Measurements from ENCODE around the gene CALM1.

CALM1 gene

DNA sequence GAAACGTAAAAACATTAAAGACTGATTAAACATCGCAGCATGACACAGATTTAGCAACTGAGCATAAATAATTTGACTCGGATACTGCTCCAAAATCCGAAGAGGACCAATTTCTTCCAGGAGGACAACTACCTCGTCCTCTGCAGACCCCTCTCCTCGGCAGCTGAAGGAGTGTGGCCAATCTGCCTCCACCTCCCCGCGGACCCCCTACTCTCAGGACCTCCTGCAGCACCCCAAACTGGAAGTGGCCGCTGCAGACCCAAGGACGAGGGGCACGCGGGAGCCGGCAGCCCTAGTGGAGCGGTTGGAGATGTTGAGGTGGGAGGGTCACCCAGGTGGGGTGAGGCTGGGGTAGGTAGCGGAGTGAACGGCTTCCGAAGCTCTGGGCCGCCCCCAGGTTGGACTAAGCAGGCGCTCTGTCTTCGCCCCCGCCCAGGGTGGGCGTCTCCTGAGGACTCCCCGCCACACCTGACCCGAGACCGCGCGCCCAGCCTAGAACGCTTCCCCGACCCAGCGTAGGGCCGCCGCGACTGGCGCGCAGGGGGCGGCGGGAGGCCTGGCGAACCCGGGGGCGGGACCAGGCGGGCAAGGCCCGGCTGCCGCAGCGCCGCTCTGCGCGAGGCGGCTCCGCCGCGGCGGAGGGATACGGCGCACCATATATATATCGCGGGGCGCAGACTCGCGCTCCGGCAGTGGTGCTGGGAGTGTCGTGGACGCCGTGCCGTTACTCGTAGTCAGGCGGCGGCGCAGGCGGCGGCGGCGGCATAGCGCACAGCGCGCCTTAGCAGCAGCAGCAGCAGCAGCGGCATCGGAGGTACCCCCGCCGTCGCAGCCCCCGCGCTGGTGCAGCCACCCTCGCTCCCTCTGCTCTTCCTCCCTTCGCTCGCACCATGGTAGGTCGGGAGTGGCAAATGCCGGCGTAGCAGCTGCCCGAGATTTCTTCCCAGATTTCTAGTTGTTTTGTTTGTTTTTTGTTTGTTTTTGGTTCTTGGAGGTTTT is at the start of gene CALM1:
TSS of gene CALM1 (plus strand) at position 689 of the 999 bp plus-strand sequence. CDS start at position 891, 202 bp downstream.
- peak; percentile 90 for DNase-seq (ENCODE audit: low spot score)

DNA sequence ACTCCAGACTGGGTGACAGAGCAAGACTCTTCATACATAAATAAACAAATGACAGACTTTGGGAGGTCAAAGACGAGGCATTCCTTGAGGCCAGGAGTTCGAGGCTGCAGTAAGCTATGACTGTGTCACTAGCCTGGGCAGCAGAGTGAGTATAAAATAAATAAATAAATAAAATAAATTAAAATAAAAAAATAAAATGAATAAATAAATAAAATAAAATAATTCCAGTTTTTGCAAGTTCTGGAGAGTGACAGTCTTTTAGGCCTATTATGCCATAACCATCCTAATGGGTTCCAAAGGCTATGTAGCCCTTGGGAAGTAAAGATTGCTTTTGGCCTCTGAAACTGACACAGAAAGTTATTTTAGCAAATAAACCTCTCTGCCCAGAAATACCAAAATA is 48.6 kb upstream of the CALM1 start:
- no peak for DNase-seq (ENCODE audit: low spot score)

GRCh38 chr14:90349739-90350138 is 47.1 kb upstream of the CALM1 start:
- no peak for DNase-seq (ENCODE audit: low spot score)

- DNase-seq (ENCODE audit: low spot score): no peak
Measured at GRCh38 chr14:90354551-90355298, 42.1 kb upstream of the CALM1 start.

GRCh38 chr14:90355540-90356518 is 41.0 kb upstream of the CALM1 start:
- DNase-seq (ENCODE audit: low spot score): no peak

DNA sequence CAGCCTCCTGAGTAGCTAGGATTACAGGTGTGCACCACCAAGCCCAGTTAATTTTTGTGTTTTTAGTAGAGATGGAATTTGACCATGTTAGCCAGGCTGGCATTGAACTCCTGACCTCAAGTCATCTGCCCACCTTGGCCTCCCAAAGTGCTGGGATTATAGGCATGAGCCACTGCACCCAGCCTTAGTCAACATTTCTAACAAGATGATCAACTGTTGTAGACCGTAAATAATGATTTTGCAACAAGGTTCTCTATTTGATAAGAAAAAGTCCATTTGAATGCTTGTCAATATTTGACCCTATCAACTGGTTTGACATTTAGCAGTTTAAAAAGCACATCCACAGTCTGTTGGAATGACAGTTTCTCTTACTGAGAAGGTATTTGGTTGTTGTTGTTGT is 39.9 kb upstream of the CALM1 start:
- no peak for DNase-seq (ENCODE audit: low spot score)

- no peak for DNase-seq (ENCODE audit: low spot score)
Measured at GRCh38 chr14:90358359-90358758, 38.5 kb upstream of the CALM1 start.

- DNase-seq (ENCODE audit: low spot score): no peak
Measured at GRCh38 chr14:90361865-90362557, 34.8 kb upstream of the CALM1 start.

GRCh38 chr14:90362558-90362896 is 34.3 kb upstream of the CALM1 start:
- no peak for DNase-seq (ENCODE audit: low spot score)

DNA sequence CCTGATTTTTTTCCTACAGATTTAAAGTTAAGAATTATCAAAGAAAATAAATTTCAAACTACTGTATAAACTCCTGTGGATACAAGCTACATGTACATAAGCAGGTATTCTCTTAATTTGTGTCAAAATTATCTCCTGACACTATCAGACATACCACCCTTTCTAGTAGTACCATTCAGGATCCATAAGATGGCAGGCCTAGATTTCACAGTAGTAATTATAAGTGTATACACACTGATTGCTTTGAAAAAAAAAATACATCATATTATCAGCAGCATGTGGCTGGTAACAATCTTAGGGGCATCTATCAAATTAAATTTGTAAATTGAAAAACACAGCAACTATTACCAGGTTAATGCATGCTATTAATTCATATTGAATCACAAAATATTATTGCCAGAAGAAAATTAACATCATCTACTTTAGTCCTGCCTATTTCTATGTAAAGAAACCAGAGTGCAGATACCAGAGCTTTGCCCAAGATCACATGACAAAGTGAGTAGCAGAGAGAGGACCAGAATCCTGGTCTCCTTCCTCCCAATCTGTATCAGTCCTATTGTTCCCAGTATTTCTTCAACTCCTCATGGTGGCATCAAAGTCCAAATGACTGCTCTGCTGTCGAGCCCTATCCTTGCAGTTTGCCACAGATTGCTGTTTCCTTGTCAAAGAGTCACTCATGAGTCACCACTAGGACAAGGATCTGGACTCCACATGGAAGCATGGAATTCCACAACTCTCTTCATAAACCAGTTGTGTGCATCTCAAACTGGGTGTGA is 27.7 kb upstream of the CALM1 start:
- DNase-seq (ENCODE audit: low spot score): peak; percentile 35

DNA sequence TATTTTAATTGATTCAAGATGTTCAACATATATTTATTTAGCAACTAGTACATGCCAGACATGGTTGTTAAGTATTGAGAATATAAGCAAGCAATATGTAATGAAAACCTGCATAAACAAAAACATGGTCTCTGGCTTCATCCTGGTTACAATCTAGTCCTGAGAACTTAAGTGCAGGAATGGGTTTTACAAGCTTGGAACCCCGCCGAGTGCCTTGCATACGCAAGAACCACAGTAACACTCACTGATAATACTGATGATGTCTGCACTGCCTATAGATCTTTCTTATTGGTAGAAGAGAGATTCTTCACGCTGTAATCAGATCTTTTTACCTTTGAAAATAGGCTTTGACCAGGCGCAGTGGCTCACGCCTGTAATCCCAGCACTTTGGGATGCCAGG is 22.9 kb upstream of the CALM1 start:
- DNase-seq (ENCODE audit: low spot score): no peak

GRCh38 chr14:90374813-90375212 is 22.0 kb upstream of the CALM1 start:
- no peak for DNase-seq (ENCODE audit: low spot score)

DNA sequence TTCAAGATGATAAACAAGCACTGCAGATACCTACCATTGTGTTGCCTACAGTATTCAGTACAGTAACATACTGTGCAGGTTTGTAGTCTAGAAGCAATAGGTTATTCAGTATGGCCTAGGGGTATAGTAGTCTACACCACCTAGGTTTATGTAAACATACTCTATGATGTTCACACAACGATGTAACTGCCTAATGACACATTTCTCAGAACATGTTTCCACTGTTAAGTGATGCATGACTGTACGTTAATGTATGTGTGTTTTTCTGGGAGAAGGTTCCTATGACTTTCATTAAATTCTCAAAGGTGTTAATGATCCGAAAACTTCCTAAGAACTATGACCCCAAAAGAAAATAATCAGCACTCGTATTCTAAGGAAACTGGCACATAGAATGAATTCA is 20.9 kb upstream of the CALM1 start:
- no peak for DNase-seq (ENCODE audit: low spot score)

GRCh38 chr14:90378249-90378648 is 18.6 kb upstream of the CALM1 start:
- DNase-seq (ENCODE audit: low spot score): no peak

DNA sequence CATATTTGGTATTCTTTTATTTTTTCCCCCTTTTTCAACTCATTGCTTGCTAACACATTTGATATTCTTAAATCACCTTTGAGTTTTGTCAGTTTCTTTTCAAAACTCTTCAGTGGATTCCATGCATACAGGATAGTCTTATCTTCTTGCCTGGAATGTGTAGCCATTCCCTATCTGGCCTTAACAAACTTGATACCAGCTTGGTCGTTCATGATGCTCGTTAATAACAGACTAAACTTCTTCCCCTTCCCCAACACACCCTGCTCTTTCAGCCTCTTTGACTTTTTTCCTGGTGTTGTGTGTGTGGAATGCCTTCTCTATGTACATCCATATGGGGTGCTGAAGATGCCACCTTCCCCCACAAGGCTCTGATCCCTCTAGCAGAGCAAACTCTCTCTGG is 17.7 kb upstream of the CALM1 start:
- no peak for DNase-seq (ENCODE audit: low spot score)

- peak; percentile 76 for DNase-seq (ENCODE audit: low spot score)
Measured at GRCh38 chr14:90381011-90381786, 15.6 kb upstream of the CALM1 start.

- DNase-seq (ENCODE audit: low spot score): no peak
Measured at GRCh38 chr14:90381999-90382451, 14.8 kb upstream of the CALM1 start.

GRCh38 chr14:90382491-90383125 is 14.2 kb upstream of the CALM1 start:
- peak; percentile 74 for DNase-seq (ENCODE audit: low spot score)

- DNase-seq (ENCODE audit: low spot score): peak; percentile 98
Measured at GRCh38 chr14:90383126-90383730, 13.6 kb upstream of the CALM1 start.
